Transverse colon (tissue), 4 donors: Measurements from ENCODE around the gene SPON2. TPM values are rescaled to one million over a fixed set of nuclear protein-coding genes. Genes with fewer than 3 reads are reported as not detected.

Experiments used
- DNase-seq: peaks from one replicate; pipeline ENCODE4 v3.0.0-alpha.2; 2019
- H3K27ac ChIP-seq, 4 donors: fragments of 200-600 bp; sonication (generic); 2 replicates each; pipeline ENCODE4 v1.5.1; 2016 to 2018; ENCODE audit warnings: inconsistent platforms in 4 of 4
- H3K27me3 ChIP-seq: fragments of 200-600 bp; sonication (generic); 2 replicates; pipeline ENCODE4 v1.5.1; 2017; ENCODE audit warnings: inconsistent platforms
- H3K36me3 ChIP-seq, 4 donors: fragments of 200-600 bp; sonication (generic); 2 replicates each; pipeline ENCODE4 v1.5.1; 2017 to 2019; ENCODE audit warnings: inconsistent platforms in 4 of 4
- H3K4me1 ChIP-seq, 4 donors: fragments of 200-600 bp; sonication (generic); 2 replicates each; pipeline ENCODE4 v1.5.1; 2017 to 2020; ENCODE audit warnings: inconsistent platforms in 4 of 4
- H3K4me3 ChIP-seq, 4 donors: fragments of 200-600 bp; sonication (generic); 1 replicate in 1 of 4; 2 replicates in 3 of 4; pipeline versions ENCODE4 v1.5.1 to v1.6.1; 2017 to 2019; ENCODE audit warnings: inconsistent platforms in 4 of 4
- H3K9me3 ChIP-seq, 2 donors: fragments of 200-600 bp; sonication (generic); 2 replicates each; pipeline ENCODE4 v1.5.1; 2017 to 2019; ENCODE audit warnings: inconsistent platforms in 2 of 2
- EP300 ChIP-seq: sonication (generic); formaldehyde crosslinking; IDR thresholded peaks from one replicate; pipeline ENCODE4 v1.6.1; 2017; ENCODE audit warnings: antibody characterized with exemption, low read depth
- POLR2A ChIP-seq: fragments of 450-650 bp; IDR thresholded peaks from one replicate; pipeline ENCODE4 v1.6.1; 2016; ENCODE audit warnings: antibody characterized with exemption, mild to moderate bottlenecking, moderate library complexity
- POLR2AphosphoS5 ChIP-seq, 3 donors: sonication (generic); formaldehyde crosslinking; IDR thresholded peaks; one replicate each; pipeline ENCODE4 v1.6.1; 2016; ENCODE audit warnings: antibody characterized with exemption in 3 of 3
- whole genome bisulfite sequencing, 2 donors: methylation state at CpG; one replicate each; pipeline ENCODE4 v1.1.5; 2018; ENCODE audit warnings: low coverage in 1 of 2; 5-methylcytosine and 5-hydroxymethylcytosine counted together
- in situ Hi-C, 4 donors: fragments of 200-750 bp; cut with MboI; loops; one replicate each; pipeline versions ENCODE4 v1.15.0 to v1.15.1; 2017; ENCODE audit warnings: low sequenced_read_pairs in 3 of 4, low pct_ligation_motif_present in 1 of 4, low pct_unique_long_range_greater_than_20kb in 1 of 4
- intact Hi-C: fragments of 100-400 bp; cut with DNase I; formaldehyde crosslinking; loops from one replicate; pipeline ENCODE4 v1.15.1; 2023; ENCODE audit warnings: low total_unique reads
- small RNA-seq, 4 donors: library from RNA; depleted of rRNA; stranded (forward); fragments of <200 nt; gene quantifications; one replicate each; pipeline ENCODE3, GENCODE V24; 2016
- total RNA-seq, 4 donors: library from RNA; depleted of rRNA; stranded (reverse); fragments of >200 nt; gene quantifications; one replicate each; pipeline ENCODE4 v1.1.0, GENCODE V29; 2016
- TF ChIP-seq, protein P1 (sequence below), 5 experiments: fragments of 200-600 bp in 3 of 5; fragments of 450-650 bp in 2 of 5; sonication (generic) in 3 of 5; IDR thresholded peaks; 1 replicate in 2 of 5; 2 replicates in 3 of 5; pipeline ENCODE4 v1.5.1; 2016 to 2017; ENCODE audit warnings: antibody characterized with exemption in 5 of 5, inconsistent platforms in 3 of 5, mild to moderate bottlenecking in 2 of 5, moderate library complexity in 1 of 5

The SPON2 gene
- total RNA-seq, 4 donors from 2014 or later = 45.4 to 127 (median 53.1) TPM

GRCh38 chr4:1122505-1122904 lies 49.9 kb downstream of the SPON2 start:
- no peak for TF ChIP-seq EP300
- no peak for TF ChIP-seq POLR2A
- TF ChIP-seq POLR2AphosphoS5 (IDR thresholded peaks at IDR 0.05) = no peak
- TF ChIP-seq, protein P1, sequence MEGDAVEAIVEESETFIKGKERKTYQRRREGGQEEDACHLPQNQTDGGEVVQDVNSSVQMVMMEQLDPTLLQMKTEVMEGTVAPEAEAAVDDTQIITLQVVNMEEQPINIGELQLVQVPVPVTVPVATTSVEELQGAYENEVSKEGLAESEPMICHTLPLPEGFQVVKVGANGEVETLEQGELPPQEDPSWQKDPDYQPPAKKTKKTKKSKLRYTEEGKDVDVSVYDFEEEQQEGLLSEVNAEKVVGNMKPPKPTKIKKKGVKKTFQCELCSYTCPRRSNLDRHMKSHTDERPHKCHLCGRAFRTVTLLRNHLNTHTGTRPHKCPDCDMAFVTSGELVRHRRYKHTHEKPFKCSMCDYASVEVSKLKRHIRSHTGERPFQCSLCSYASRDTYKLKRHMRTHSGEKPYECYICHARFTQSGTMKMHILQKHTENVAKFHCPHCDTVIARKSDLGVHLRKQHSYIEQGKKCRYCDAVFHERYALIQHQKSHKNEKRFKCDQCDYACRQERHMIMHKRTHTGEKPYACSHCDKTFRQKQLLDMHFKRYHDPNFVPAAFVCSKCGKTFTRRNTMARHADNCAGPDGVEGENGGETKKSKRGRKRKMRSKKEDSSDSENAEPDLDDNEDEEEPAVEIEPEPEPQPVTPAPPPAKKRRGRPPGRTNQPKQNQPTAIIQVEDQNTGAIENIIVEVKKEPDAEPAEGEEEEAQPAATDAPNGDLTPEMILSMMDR (IDR thresholded peaks at IDR 0.05) = no peak
- intact Hi-C loops = no loop called here
- 77 to 80% methylated on average over 1 to 3 of the region's 3 CpGs for WGBS, 2 donors
- Histone ChIP-seq H3K4me1 (no peaks in the 10 kb centered on the region), H3K9me3 (no peaks in the 10 kb centered on the region), H3K4me3 (no peak overlapping the region), H3K27me3 (no peaks in the 10 kb centered on the region), H3K36me3 (no peaks in the 10 kb centered on the region), H3K27ac (no peak overlapping the region)
- in situ Hi-C loops = no loop called here
- DNase-seq = no peak

Small RNA genes within 50 kb of the gene (small RNA-seq; reads per million reads assigned to genes)
- 0 reads per million in 4 donors for gene RF00554

Other genes starting within 250 kb of the SPON2 start
- gene GAK, start 240.3 kb downstream of the SPON2 start, total RNA-seq = 100 to 1,000 TPM; 230 to 882 (median 305) TPM
- gene TMEM175, start 240.1 kb downstream of the SPON2 start, total RNA-seq = 100 to 1,000 TPM in 1 of 4 donors, 10 to 100 TPM in 3; 44.0 to 116 (median 50.5) TPM
- gene DGKQ, start 199.0 kb downstream of the SPON2 start, total RNA-seq = 100 to 1,000 TPM in 2 of 4 donors, 10 to 100 TPM in 2; 51.8 to 147 (median 86.0) TPM
- gene IDUA, start 185.5 kb downstream of the SPON2 start, total RNA-seq = 10 to 100 TPM; 25.9 to 78.6 (median 40.4) TPM
- gene SLC26A1, start 179.2 kb downstream of the SPON2 start, total RNA-seq = 1 to 10 TPM; 1.7 to 4.1 (median 2.8) TPM
- gene FGFRL1, start 161.0 kb downstream of the SPON2 start, total RNA-seq = 10 to 100 TPM; 11.7 to 15.9 (median 14.2) TPM
- gene RNF212, start 59.0 kb downstream of the SPON2 start, total RNA-seq = 1 to 10 TPM in 2 of 4 donors, not detected in 2; 2.5 to 9.1 TPM
- 100 to 1,000 TPM; 183 to 457 (median 243) TPM for gene CTBP1, start 76.5 kb upstream of the SPON2 start, total RNA-seq
- gene MAEA, start 117.3 kb upstream of the SPON2 start, total RNA-seq = 100 to 1,000 TPM; 114 to 211 (median 168) TPM
- gene UVSSA, start 174.6 kb upstream of the SPON2 start, total RNA-seq = 100 to 1,000 TPM in 1 of 4 donors, 10 to 100 TPM in 3; 13.5 to 114 (median 34.2) TPM
- not detected for gene NKX1-1, start 233.9 kb upstream of the SPON2 start, total RNA-seq